Panc1 (cell line): Measurements from ENCODE around the gene ADISSP. TPM values are rescaled to one million over a fixed set of nuclear protein-coding genes. Genes with fewer than 3 reads are reported as not detected.

Experiments
- ATAC-seq: fragments of 200-7000 bp; cut with Tn5 transposase; 2 replicates; pipeline ENCODE4 v1.9.1; 2020; ENCODE audit warnings: mild to moderate bottlenecking, moderate library complexity
- BruUV-seq: library from RNA; stranded (reverse); fragments of 400-500 nt; replicated peaks from 2 replicates; lab custom pipeline; 2021; lab: Mats Ljungman, UMichigan
- CTCF ChIA-PET: fragments of 300-600 bp; sonication (Branson Sonifier 250); formaldehyde crosslinking; loops from one replicate; lab custom pipeline; 2022; ENCODE audit warnings: antibody characterized with exemption; lab: Charles Lee
- POLR2A ChIA-PET: fragments of 300-600 bp; sonication (Branson Sonifier 250); formaldehyde crosslinking; loops from one replicate; lab custom pipeline; 2022; ENCODE audit warnings: antibody characterized with exemption; lab: Charles Lee
- DNase-seq: peaks from one replicate; pipeline ENCODE4 v3.0.0-alpha.2; 2010; ENCODE audit warnings: low read depth, low spot score
- H3K27ac ChIP-seq: 2 replicates; pipeline ENCODE4 v1.5.1; 2011; ENCODE audit warnings: mild to moderate bottlenecking, low read length, inconsistent platforms
- H3K27me3 ChIP-seq: fragments of 200-500 bp; sonication (Bioruptor generic); 2 replicates; pipeline ENCODE4 v1.6.0; 2014; ENCODE audit warnings: low read length, inconsistent platforms; ENCODE audit not compliant: control insufficient read depth, insufficient read depth
- H3K36me3 ChIP-seq: fragments of 200-500 bp; sonication (Bioruptor generic); 2 replicates; pipeline ENCODE4 v1.5.1; 2014; ENCODE audit warnings: inconsistent platforms, mild to moderate bottlenecking, low read length, moderate library complexity; ENCODE audit not compliant: control insufficient read depth, insufficient read depth
- H3K4me1 ChIP-seq: 2 replicates; pipeline ENCODE4 v1.5.1; 2011; ENCODE audit warnings: inconsistent platforms, mild to moderate bottlenecking, low read length, moderate library complexity; ENCODE audit not compliant: control insufficient read depth, insufficient read depth
- H3K4me3 ChIP-seq, 2 experiments: 2 replicates each; pipeline ENCODE4 v1.5.1; 2011 to 2012; ENCODE audit warnings: low read depth in 2 of 2, low read length in 2 of 2, mild to moderate bottlenecking in 2 of 2, inconsistent platforms in 1 of 2, moderate library complexity in 1 of 2
- H3K9me3 ChIP-seq: fragments of 200-500 bp; sonication (Bioruptor generic); 2 replicates; pipeline ENCODE4 v1.5.1; 2014; ENCODE audit warnings: low read depth, mild to moderate bottlenecking, inconsistent platforms, low read length, moderate library complexity; ENCODE audit not compliant: control insufficient read depth, insufficient read depth
- CTCF ChIP-seq: fragments of 450-650 bp; IDR thresholded peaks from 2 replicates; pipeline ENCODE4 v1.5.1; 2017; ENCODE audit warnings: mild to moderate bottlenecking
- POLR2AphosphoS5 ChIP-seq: IDR thresholded peaks from 2 replicates; pipeline ENCODE4 v1.6.1; 2012; ENCODE audit warnings: mild to moderate bottlenecking, low read depth, low read length, moderate library complexity
- SIN3A ChIP-seq: IDR thresholded peaks from 2 replicates; pipeline ENCODE4 v1.6.1; 2012; ENCODE audit warnings: low read depth, mild to moderate bottlenecking, low read length, moderate library complexity, borderline replicate concordance; ENCODE audit not compliant: insufficient read depth
- TCF7L2 ChIP-seq: IDR thresholded peaks from 2 replicates; pipeline ENCODE4 v1.6.1; 2011; ENCODE audit warnings: mild to moderate bottlenecking, low read depth, low read length, inconsistent platforms
- in situ Hi-C: cut with HindIII; loops from 2 replicates; pipeline ENCODE4 v1.10.0; 2016; ENCODE audit warnings: low sequenced_read_pairs, low pct_unique_long_range_greater_than_20kb
- intact Hi-C: fragments of 100-400 bp; cut with micrococcal nuclease; formaldehyde crosslinking; loops from one replicate; pipeline ENCODE4 v1.10.0; 2022; ENCODE audit not compliant: unreplicated experiment
- total RNA-seq: library from RNA; stranded (reverse); gene quantifications from one replicate; pipeline ENCODE4 v1.2.1, GENCODE V29; 2021; ENCODE audit not compliant: unreplicated experiment
- TF ChIP-seq, protein P1 (sequence below), 2 experiments: IDR thresholded peaks; 2 replicates each; pipeline ENCODE4 v1.6.1; 2011 to 2012; ENCODE audit warnings: low read depth in 2 of 2, control low read depth in 1 of 2, low read length in 1 of 2, mild to moderate bottlenecking in 1 of 2, moderate library complexity in 1 of 2; ENCODE audit not compliant: insufficient read depth in 1 of 2

The ADISSP gene
- total RNA-seq, 1 experiment from 2014 or later, result 100 TPM

DNA sequence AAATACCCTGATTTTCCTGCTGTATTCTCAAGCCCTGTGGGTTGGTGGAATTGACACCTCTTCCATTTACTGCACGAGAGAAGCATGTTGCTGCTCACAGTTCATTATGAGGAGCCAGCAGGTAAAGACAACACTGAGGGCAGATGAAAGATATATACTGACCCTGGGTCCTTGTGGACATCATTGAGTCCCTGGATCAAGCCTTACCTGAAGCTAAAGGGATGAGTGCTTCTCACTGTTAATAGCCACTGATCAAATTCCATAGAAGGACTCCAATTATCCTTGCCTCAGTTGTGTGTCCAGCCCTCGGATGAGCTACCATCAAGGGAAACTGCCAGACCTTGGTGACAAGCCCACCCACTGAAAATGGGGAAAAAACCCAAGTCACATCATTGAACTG lies 47.5 kb downstream of the ADISSP start:
- CTCF ChIA-PET, result no interaction called here
- H3K36me3 ChIP-seq, result no peaks in the 10 kb centered on the region

GRCh38 chr20:3719046-3719445 lies 48.5 kb downstream of the ADISSP start:
- CTCF ChIA-PET, result no interaction called here
- Histone ChIP-seq H3K27ac (no peak overlapping the region), H3K4me1 (no peaks in the 10 kb centered on the region), H3K27me3 (no peaks in the 10 kb centered on the region), H3K4me3 (no peak overlapping the region), H3K9me3 (no peaks in the 10 kb centered on the region), H3K36me3 (no peaks in the 10 kb centered on the region)
- DNase-seq (no peak), ATAC-seq (no peak)
- intact Hi-C loops (no loop called here), in situ Hi-C loops (no loop called here)
- no TSS peak for BruUV-seq
- TF ChIP-seq, protein P1, sequence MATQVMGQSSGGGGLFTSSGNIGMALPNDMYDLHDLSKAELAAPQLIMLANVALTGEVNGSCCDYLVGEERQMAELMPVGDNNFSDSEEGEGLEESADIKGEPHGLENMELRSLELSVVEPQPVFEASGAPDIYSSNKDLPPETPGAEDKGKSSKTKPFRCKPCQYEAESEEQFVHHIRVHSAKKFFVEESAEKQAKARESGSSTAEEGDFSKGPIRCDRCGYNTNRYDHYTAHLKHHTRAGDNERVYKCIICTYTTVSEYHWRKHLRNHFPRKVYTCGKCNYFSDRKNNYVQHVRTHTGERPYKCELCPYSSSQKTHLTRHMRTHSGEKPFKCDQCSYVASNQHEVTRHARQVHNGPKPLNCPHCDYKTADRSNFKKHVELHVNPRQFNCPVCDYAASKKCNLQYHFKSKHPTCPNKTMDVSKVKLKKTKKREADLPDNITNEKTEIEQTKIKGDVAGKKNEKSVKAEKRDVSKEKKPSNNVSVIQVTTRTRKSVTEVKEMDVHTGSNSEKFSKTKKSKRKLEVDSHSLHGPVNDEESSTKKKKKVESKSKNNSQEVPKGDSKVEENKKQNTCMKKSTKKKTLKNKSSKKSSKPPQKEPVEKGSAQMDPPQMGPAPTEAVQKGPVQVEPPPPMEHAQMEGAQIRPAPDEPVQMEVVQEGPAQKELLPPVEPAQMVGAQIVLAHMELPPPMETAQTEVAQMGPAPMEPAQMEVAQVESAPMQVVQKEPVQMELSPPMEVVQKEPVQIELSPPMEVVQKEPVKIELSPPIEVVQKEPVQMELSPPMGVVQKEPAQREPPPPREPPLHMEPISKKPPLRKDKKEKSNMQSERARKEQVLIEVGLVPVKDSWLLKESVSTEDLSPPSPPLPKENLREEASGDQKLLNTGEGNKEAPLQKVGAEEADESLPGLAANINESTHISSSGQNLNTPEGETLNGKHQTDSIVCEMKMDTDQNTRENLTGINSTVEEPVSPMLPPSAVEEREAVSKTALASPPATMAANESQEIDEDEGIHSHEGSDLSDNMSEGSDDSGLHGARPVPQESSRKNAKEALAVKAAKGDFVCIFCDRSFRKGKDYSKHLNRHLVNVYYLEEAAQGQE (IDR thresholded peaks at IDR 0.05; ENCODE audit: insufficient read depth in 1 of 2, low read depth in 2 of 2, low read length in 1 of 2), result no peak
- TF ChIP-seq SIN3A (no peak), POLR2AphosphoS5 (no peak), TCF7L2 (no peak), CTCF (no peak)
- POLR2A ChIA-PET, result no interaction called here

More for the DNA sequence above, 47.5 kb downstream of the ADISSP start:
- DNase-seq, result no peak
- in situ Hi-C loops, result no loop called here
- intact Hi-C loops, result no loop called here
- Histone ChIP-seq H3K27me3 (0 out of 2 replicates have a peak, but pooled peaks cover 2% of the 10 kb centered on the region), H3K9me3 (no peaks in the 10 kb centered on the region), H3K4me3 (no peak overlapping the region), H3K4me1 (no peaks in the 10 kb centered on the region), H3K27ac (no peak overlapping the region)
- no peak for TF ChIP-seq SIN3A
- TF ChIP-seq POLR2AphosphoS5, result no peak
- no peak for TF ChIP-seq CTCF
- TF ChIP-seq TCF7L2, result no peak
- TF ChIP-seq, protein P1 (IDR thresholded peaks at IDR 0.05; ENCODE audit: insufficient read depth in 1 of 2, low read depth in 2 of 2, low read length in 1 of 2), result no peak
- no peak for ATAC-seq
- BruUV-seq, result no TSS peak
- POLR2A ChIA-PET, result no interaction called here
